SKM-1 (cell line): ENCODE data around the gene EPB41L2.
"Not testable (repeated sequence)": the region's sequence is repeated elsewhere in the genome, so short reads cannot be mapped to it uniquely, and the experiment has no call there.

Experiments
- DNase-seq: peaks from one replicate; lab custom pipeline; 2025; ENCODE audit not compliant: unreplicated experiment; lab: John Stamatoyannopoulos, UW

EPB41L2 gene

DNA sequence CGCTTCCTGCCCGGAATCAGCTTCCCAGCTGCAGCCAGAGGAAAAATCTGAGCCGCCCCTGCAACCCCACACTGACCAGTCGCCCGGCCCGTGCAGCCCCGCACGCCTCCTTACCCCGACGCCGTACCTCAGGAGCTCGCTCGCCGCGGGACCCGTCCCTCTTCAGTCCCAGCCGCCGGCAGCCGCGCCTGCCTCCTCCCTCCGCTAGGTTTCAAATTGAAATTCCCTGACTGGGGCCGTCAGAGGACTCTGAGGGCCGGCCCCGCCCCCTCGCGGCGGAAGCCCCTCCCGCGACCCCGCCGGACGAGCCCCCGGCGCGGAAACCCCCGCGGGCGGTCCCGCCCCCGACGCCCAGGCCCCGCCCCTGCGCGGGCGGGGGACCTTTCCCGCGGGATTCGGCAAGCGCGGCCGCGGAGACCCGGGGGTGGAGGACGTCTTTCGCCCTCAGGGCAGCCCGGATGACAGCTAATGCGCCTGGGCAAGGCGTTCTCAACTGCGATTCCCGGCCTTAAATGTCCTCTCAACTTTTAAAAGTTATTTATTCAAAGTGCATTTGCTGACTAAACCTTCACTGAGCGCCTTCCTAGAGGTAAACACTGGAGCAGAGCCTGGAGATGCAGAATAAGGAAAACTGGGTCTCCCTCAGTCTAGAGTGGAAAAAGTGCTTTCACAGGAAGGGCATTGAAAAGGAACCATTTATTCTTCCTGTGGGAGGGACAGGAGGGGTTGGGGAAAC, at the start of gene EPB41L2:
Gene EPB41L2, minus strand, starts transcription at position 218 of the 736 bp plus-strand sequence. CDS start 106,760 bp downstream, outside the sequence.
- DNase-seq: peak; percentile 80

DNA sequence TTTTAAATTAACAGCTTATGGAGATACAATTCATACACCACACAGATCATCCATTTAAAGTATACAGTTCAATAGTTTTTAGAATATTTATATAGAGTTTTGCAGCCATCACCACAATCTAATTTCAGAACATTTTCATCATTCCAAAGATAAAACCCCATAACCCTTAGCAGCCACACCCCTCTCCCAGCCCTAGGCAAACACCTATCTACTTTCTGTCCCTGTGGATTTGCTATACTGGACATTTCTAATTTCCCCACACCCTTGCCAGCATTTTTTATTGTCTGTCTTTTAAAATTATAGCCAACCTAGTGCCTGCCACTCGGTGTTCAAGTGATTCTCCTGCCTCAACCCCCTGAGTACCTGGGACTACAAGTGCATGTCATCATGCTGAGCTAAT, 49.2 kb upstream of the EPB41L2 start:
- DNase-seq: no peak

DNA sequence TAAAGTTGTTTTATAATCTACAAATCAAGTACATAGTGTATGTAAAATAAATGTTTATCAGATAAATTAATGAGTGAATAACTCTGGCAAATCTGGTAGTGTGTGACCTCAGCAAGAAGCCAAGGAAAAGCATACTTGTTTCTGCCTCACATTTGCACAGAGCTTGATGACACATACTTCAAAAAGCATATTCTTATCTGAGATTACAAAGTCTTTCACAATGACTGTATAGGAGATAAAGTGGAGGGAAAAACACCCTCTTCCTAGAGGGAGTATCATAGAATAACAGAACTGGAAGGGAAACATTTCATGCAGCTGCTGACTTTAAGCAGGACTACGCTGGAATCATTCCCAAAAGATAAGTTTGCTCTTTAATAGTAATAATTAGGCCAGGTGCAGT, 44.1 kb upstream of the EPB41L2 start:
- DNase-seq: no peak

DNA sequence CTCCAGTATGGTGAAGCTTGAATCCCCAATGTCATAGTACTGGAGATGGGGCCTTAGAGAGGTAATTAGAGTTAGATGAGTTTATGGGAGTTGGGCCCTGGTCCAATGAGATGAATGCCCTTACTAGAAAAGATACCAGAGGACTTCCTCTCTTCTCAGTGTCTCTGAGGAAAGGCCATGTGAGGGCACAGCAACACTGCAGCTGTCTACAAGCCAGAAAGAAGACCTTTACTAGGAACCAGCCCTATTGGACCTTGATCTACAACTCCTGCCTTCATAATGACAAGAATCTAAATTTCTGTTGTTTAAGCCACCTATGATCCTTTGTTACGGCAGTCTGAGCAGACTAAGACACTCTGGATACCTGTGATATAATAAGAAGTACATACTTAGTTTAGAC, 40.9 kb upstream of the EPB41L2 start:
- DNase-seq: no peak

DNA sequence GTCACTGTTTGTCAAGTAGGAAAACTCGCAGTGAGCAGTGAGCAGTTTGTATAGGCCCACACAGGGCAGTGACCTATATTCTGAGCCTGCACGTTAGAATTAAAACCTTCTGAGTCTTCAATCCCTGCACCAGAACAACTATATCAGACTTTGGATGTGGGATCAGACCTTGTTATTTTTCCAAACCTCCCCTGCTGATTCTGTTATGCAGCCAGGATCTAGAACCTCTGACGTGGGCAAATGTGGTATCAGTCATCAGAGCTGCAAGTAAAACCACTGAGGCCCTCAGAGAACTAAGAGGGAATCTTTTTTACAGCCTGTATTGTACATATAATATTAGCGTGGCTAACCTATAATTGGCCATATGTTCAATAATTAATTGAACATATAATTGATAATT, 40.3 kb upstream of the EPB41L2 start:
- no peak for DNase-seq

DNA sequence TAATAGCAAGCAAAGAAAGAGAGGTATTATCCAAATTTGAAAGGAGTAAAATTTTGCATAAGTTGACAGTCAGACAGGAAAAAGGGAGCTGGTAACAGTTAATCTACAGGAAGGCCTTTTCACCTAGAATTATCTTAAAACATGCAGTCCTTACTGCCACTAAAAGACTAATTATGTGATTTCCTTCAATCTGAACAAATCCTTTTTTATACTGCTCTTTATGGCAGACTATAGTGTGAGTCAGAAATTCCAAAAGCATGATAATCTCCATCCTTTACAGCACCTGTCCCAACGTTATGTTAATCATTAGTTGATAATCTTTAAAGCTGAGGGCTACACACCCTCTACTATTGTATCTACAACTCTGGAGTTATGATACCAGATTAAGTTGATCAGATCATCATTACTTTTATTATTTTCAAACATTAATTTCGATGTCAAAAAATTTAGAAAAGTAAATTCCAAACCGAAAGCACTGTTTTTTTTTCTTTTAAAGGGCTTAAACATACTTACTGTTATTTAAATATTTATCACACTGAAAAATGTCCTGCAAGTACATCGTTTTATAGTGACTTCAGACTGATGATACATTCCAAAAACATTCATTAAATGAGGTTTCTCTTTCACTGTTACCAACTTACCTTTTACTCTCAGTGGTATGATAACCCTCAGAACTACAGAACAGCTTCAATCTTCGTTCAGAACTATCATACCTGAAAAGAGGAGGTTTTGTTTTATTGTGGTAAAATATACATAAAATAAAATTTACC, 39.1 kb upstream of the EPB41L2 start:
- DNase-seq: no peak

DNA sequence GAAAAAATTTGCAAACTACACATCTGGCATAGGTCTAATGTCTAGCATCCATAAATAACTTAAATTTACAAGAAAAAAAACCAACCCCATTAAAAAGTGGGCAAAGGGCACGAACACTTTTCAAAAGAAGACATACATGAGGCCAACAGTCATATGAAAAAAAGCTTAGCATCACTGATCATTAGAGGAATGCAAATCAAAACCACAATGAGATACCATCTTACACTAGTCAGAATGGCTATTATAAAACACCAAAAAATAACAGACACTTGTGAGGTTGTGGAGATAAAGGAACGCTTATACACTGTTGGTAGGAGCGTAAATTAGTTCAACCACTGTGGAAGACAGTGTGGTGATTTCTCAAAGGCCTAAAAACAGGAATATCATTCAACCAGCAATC, 33.7 kb upstream of the EPB41L2 start:
- no peak for DNase-seq

DNA sequence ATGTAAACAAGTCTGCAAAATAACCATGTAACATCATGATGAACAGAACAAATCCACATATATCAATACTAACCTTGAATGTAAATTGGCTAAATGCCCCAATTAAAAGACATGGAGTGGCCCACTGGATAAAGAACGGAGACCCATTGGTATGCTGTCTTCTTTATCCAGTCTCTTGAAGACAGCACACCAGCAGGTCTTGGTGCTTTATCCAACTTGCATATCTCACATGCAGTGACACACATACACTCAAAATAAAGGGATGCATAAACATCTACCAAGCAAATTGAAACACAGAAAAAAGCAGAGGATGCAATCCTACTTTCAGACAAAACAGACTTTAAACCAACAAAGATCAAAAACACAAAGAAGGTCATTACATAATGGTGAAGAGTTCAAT, 30.3 kb upstream of the EPB41L2 start:
- no peak for DNase-seq

DNA sequence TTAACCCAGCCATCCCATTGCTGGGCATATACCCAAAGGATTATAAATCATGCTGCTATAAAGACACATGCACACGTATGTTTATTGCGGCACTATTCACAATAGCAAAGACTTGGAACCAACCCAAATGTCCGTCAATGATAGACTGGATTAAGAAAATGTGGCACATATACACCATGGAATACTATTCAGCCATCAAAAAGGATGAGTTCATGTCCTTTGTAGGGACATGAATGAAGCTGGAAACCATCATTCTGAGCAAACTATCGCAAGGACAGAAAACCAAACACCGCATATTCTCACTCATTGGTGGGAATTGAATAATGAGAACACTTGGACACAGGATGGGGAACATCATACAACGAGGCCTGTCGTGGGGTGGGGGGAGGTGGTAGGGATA, 28.9 kb upstream of the EPB41L2 start:
- DNase-seq: not testable (repeated sequence)

DNA sequence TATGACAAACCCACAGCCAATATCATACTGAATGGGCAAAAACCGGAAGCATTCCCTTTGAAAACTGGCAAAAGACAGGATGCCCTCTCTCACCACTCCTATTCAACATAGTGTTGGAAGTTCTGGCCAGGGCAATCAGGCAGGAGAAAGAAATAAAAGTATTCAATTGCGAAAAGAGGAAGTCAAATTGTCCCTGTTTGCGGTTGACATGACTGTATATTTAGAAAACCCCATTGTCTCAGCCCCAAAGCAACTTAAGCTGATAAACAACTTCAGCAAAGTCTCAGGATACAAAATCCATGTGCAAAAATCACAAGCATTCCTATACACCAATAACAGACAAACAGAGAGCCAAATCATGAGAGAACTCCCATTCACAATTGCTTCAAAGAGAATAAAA, 27.3 kb upstream of the EPB41L2 start:
- not testable (repeated sequence) for DNase-seq

DNA sequence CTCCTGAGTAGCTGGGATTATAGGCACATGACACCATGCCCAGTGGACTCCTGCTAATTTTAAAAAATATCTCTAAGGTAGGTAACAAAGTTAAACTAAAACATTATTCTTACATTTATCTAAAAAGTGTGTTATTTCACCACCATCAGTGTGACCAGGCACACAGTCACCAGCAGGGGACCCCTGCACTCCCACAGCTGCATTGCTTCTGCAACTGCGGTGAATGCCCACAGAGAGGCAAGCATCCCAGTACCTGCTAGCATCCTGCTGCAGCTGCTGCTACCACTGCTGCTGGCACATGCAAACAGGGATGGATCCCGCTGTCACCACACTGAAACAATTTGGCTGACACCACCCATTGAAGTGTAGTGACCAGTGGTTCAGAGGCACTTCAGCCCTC, 21.9 kb upstream of the EPB41L2 start:
- no peak for DNase-seq

DNA sequence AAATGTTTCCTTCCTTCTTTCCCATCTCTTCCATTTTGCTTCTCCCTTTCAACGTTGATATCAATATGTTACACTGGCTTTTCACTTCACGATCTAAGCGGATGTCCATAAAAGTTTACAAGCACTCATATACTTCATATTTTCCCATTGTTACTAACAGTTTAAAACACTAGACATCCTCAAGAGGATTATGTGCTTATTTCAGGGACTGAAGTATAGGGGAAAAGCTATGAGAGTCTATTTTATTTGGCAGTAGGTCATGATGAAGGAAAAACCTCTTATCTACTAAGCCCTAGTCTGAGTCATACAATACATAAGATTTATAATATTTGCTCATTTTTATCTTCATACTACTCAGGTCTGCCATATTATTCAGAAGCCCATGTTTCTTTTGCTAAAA, 20.6 kb upstream of the EPB41L2 start:
- no peak for DNase-seq

DNA sequence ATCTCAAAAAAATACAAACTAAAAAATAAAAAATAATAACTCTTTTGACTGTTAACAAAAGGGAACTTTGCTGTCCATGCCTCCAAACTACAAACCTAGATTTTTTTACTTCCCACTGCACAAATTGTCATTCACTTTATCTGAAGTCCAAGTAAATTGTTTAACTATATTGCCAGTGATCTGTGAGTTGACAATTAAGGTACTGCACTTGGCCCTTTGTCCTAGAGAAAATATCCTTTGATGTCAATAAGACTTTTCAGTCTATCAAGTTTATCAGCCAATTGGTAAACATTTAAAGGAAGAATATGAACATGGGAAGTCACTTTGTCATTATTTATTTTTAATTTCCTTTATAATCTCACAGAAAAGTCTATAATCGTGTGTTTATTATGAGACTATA, 19.3 kb upstream of the EPB41L2 start:
- DNase-seq: no peak

DNA sequence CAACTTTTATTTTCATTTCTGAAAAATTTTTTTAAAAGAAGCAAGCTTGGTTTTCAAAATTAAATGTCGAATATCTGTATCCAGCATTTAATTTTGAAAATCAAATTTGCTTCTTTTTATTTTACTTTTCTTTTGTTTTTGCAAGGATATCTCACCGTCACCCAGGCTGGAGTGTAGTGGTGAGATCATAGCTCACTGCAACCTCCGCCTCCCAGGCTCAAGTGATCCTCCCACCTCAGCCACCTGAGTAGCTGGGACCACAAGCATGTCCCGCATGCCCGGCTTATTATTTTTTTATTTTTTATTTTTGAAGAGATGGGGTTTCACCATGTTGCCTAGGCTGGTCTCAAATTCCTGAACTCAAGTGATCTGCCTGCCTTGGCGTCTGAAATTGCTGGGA, 17.0 kb upstream of the EPB41L2 start:
- DNase-seq: no peak

DNA sequence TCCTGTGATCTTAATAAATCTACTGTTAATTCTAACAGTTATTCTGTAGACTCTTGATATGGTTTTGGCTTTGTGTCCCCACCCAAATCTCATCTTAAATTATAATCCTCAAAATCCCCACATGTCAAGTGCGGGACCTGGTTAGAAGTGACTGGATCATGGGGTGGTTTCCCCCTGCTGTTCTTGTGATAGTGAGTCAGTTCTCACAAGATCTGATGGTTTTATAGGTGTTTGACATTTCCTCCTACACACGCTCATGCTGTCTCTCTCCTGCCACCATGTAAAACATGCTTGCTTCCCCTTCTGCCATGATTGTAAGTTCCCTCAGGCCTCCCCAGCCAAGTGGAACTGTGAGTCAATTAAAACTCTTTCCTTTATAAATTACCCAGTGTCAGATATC, 10.5 kb upstream of the EPB41L2 start:
- no peak for DNase-seq

DNA sequence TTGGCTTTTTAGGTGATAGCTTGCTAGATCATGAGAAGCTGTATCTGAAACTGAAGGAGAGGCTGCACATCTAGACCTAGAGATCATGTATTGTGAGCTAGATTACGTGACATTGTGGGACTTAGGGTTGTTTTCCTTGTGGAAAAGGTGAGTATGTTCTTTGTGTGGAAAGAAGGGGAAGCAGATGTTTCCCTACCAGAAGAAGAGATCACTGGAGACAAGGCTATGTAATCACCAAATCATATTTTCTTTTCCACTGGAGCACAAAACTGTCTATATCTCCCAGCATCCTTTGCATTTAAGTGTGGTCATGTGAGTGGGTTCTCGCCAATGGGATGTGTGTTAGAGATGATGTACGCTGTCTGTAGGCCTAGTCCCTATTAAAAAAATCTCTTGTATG, 7.0 kb upstream of the EPB41L2 start:
- no peak for DNase-seq

DNA sequence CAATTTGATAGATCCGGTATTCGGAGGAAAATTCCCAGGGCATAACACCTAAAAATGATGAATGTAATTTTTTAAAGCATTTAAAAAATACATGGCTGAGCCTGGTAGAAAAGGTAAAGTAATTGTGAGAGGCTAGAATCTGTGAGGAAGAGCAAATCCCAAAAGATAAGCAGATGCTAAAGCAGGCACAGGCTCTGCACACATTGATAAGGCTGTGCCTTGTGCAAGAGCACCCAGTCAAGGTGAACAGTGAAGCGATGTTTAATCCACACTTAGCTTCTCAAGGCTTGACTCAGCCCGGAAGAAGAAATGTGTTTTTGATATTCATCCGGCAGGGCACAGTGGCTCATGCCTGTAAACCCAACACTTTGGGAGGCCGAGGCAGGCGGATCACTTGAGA, 5.1 kb upstream of the EPB41L2 start:
- DNase-seq: no peak

DNA sequence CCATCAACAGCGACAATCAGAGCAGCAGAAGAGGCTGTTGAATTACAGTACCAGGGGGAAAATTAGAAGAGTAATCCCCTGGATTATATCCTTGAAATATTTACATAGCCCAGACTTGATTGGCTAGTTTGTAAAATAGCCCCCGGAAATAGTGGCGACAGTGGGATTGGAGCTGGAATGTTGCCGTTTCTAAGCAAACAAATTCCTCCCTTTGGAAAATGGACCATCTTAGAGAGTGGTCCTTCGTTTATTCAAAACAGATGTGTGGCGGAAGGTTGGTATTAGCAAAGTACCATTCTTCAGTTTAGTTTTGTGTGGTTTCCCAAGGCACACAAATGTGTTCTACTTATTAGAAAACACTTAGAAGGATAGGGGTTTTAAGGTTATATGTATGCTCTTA, 4.5 kb upstream of the EPB41L2 start:
- no peak for DNase-seq

DNA sequence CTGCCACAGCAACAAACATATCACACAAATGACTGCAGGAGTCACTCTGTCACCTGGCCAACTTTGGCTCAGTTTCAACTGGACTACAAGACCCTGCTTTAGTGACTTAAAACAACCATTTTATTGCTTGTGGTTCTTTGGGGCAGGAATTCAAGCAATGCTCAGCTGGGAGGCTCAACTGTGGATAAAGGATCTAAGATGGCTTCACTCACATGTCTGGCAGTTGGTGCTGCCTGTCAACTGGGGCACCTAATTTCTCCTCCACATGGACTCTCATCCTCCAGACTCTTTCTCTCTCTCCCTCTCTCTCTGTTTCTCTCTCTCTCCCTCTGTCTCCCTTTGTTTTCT, 2.8 kb upstream of the EPB41L2 start:
- no peak for DNase-seq

DNA sequence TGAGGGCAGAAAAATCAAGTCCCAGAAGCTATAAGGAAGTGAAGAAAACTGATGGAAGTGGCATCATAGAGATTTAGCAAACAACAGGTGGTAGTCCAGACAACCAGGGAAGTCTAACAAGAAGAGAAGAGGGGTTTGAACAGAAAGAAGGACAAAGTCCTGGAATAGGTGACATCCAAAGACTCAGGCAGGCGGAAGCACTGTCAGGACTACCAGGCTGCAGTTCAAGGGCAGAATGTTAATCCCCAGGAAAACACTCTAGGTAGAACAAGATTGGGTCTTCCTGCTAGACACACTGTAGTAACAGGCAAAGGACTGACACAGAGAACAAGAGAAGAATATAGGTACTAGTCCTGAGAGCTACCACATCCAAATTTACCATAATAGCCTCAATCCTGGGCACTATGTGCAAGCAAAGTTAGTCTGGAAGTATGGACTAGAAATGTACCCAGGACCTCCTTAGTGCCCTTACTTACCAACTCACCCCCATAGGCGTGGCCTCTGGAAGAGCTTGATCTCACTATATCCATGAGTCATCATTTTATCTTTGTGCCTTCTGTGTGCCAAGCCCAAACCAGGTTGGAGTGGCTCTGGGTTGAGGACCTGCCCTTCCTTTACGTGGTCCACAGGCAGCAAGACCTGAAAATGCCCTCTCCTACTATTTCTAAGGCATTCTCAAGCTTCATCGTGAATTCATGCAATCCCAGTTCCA, 2.2 kb upstream of the EPB41L2 start:
- DNase-seq: no peak

DNA sequence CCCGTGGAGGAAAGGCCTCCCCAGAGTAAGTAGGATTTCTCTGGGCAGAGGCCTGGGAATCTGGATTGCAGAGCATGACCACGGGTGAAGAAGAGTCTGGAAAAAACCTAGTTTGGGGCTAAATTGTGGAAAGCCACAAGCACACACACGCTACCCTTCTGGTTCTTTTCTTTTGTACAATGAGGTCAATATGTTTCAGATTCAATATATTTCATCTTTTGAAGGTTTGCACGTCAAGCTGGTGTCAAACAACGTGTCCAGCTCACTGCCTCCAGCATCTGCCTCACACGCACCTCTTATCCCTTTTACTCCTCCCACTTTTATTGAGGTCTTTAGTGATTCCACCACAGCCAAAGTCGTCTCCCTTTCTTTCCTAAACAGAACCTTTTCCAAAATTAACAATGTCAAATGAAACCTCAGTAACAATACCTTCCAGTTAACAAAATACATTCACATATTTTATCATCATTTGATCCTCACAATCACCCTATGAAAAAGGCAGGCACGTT, 773 bp upstream of the EPB41L2 start:
- no peak for DNase-seq
